ENCODE data around the gene KIRREL3. TPM values are rescaled to one million over a fixed set of nuclear protein-coding genes. Genes with fewer than 3 reads are reported as not detected.

The KIRREL3 gene
- total RNA-seq, 2 experiments from 2014 or later: not detected

- Mint-ChIP-seq H3K27me3 (ENCODE audit: low read depth) (peaks cover 2% of the 10 kb centered on the region), H3K27ac (no peak overlapping the region), H3K9me3 (ENCODE audit: insufficient read depth) (no peaks in the 10 kb centered on the region), H3K4me3 (no peak overlapping the region), H3K4me1 (ENCODE audit: low read depth) (no peaks in the 10 kb centered on the region), H3K36me3 (ENCODE audit: low read depth) (no peaks in the 10 kb centered on the region)
- DNase-seq (no peak), ATAC-seq (no peak)
- ChIA-PET CTCF (no interaction called here), POLR2A (no interaction called here)
These were observed 23.4 kb upstream of the KIRREL3 start for GRCh38 chr11:127023991-127024390.

- no peak for ATAC-seq
- CTCF ChIA-PET: no interaction called here
- H3K9me3 Mint-ChIP-seq (ENCODE audit: insufficient read depth): no peaks in the 10 kb centered on the region
- no peak for DNase-seq
- no peak overlapping the region for H3K4me3 Mint-ChIP-seq
- no peak overlapping the region for H3K27ac Mint-ChIP-seq
- no peaks in the 10 kb centered on the region for H3K36me3 Mint-ChIP-seq (ENCODE audit: low read depth)
- POLR2A ChIA-PET: no interaction called here
- peaks cover 3% of the 10 kb centered on the region for H3K27me3 Mint-ChIP-seq (ENCODE audit: low read depth)
- H3K4me1 Mint-ChIP-seq (ENCODE audit: low read depth): no peaks in the 10 kb centered on the region
These were observed 18.2 kb upstream of the KIRREL3 start for GRCh38 chr11:127018683-127019279.

GRCh38 chr11:127017482-127017881 lies 16.9 kb upstream of the KIRREL3 start:
- Mint-ChIP-seq H3K9me3 (ENCODE audit: insufficient read depth) (no peaks in the 10 kb centered on the region), H3K27me3 (ENCODE audit: low read depth) (peaks cover 2% of the 10 kb centered on the region), H3K36me3 (ENCODE audit: low read depth) (no peaks in the 10 kb centered on the region), H3K4me1 (ENCODE audit: low read depth) (no peaks in the 10 kb centered on the region), H3K27ac (no peak overlapping the region), H3K4me3 (no peak overlapping the region)
- ATAC-seq (no peak), DNase-seq (no peak)
- POLR2A ChIA-PET: no interaction called here
- CTCF ChIA-PET: no interaction called here

- H3K27me3 Mint-ChIP-seq (ENCODE audit: low read depth): peaks cover 2% of the 10 kb centered on the region
- H3K36me3 Mint-ChIP-seq (ENCODE audit: low read depth): no peaks in the 10 kb centered on the region
- H3K4me1 Mint-ChIP-seq (ENCODE audit: low read depth): no peaks in the 10 kb centered on the region
- no peaks in the 10 kb centered on the region for H3K9me3 Mint-ChIP-seq (ENCODE audit: insufficient read depth)
- H3K4me3 Mint-ChIP-seq: no peak overlapping the region
- no peak for ATAC-seq
- CTCF ChIA-PET: no interaction called here
- H3K27ac Mint-ChIP-seq: no peak overlapping the region
- no peak for DNase-seq
- POLR2A ChIA-PET: no interaction called here
These were observed 13.0 kb upstream of the KIRREL3 start for GRCh38 chr11:127013550-127013949.

GRCh38 chr11:127006311-127006710 lies 5.7 kb upstream of the KIRREL3 start:
- Mint-ChIP-seq H3K4me1 (ENCODE audit: low read depth) (no peaks in the 10 kb centered on the region), H3K9me3 (ENCODE audit: insufficient read depth) (no peaks in the 10 kb centered on the region), H3K27me3 (ENCODE audit: low read depth) (peaks cover 34% of the 10 kb centered on the region), H3K36me3 (ENCODE audit: low read depth) (no peaks in the 10 kb centered on the region), H3K4me3 (no peak overlapping the region), H3K27ac (no peak overlapping the region)
- DNase-seq (no peak), ATAC-seq (no peak)
- ChIA-PET CTCF (no interaction called here), POLR2A (no interaction called here)

GRCh38 chr11:127003260-127003981 lies 2.9 kb upstream of the KIRREL3 start:
- CTCF ChIA-PET: no interaction called here
- POLR2A ChIA-PET: no interaction called here
- H3K27ac Mint-ChIP-seq: no peak overlapping the region
- H3K36me3 Mint-ChIP-seq (ENCODE audit: low read depth): no peaks in the 10 kb centered on the region
- ATAC-seq: peak; percentile 42
- no peak overlapping the region for H3K4me3 Mint-ChIP-seq
- DNase-seq: no peak
- H3K27me3 Mint-ChIP-seq (ENCODE audit: low read depth): peaks cover 35% of the 10 kb centered on the region
- H3K9me3 Mint-ChIP-seq (ENCODE audit: insufficient read depth): no peaks in the 10 kb centered on the region
- H3K4me1 Mint-ChIP-seq (ENCODE audit: low read depth): no peaks in the 10 kb centered on the region

- no peak overlapping the region for H3K27ac Mint-ChIP-seq
- peaks cover 33% of the 10 kb centered on the region for H3K27me3 Mint-ChIP-seq (ENCODE audit: low read depth)
- DNase-seq (no peak), ATAC-seq (no peak)
- ChIA-PET POLR2A (no interaction called here), CTCF (no interaction called here)
- H3K4me3 Mint-ChIP-seq: no peak overlapping the region
- no peaks in the 10 kb centered on the region for H3K4me1 Mint-ChIP-seq (ENCODE audit: low read depth)
- no peaks in the 10 kb centered on the region for H3K36me3 Mint-ChIP-seq (ENCODE audit: low read depth)
- no peaks in the 10 kb centered on the region for H3K9me3 Mint-ChIP-seq (ENCODE audit: insufficient read depth)
These were observed 2.2 kb upstream of the KIRREL3 start for GRCh38 chr11:127002669-127003259.

GRCh38 chr11:127000981-127001380 lies 411 bp upstream of the KIRREL3 start:
- H3K9me3 Mint-ChIP-seq (ENCODE audit: insufficient read depth): no peaks in the 10 kb centered on the region
- no peak overlapping the region for H3K27ac Mint-ChIP-seq
- no peak for DNase-seq
- H3K4me1 Mint-ChIP-seq (ENCODE audit: low read depth): no peaks in the 10 kb centered on the region
- no peaks in the 10 kb centered on the region for H3K36me3 Mint-ChIP-seq (ENCODE audit: low read depth)
- peaks cover 38% of the 10 kb centered on the region for H3K27me3 Mint-ChIP-seq (ENCODE audit: low read depth)
- ChIA-PET CTCF (no interaction called here), POLR2A (no interaction called here)
- H3K4me3 Mint-ChIP-seq: no peak overlapping the region
- no peak for ATAC-seq

GRCh38 chr11:126999366-126999765 lies 1.2 kb downstream of the KIRREL3 start:
- no peak for ATAC-seq
- Mint-ChIP-seq H3K27me3 (ENCODE audit: low read depth) (peaks cover 29% of the 10 kb centered on the region), H3K9me3 (ENCODE audit: insufficient read depth) (no peaks in the 10 kb centered on the region), H3K4me1 (ENCODE audit: low read depth) (no peaks in the 10 kb centered on the region), H3K27ac (no peak overlapping the region), H3K4me3 (no peak overlapping the region), H3K36me3 (ENCODE audit: low read depth) (no peaks in the 10 kb centered on the region)
- CTCF ChIA-PET: no interaction called here
- POLR2A ChIA-PET: no interaction called here
- no peak for DNase-seq

GRCh38 chr11:126997641-126998040 lies 2.9 kb downstream of the KIRREL3 start:
- H3K9me3 Mint-ChIP-seq (ENCODE audit: insufficient read depth): no peaks in the 10 kb centered on the region
- DNase-seq (no peak), ATAC-seq (no peak)
- no peak overlapping the region for H3K27ac Mint-ChIP-seq
- CTCF ChIA-PET: interaction anchor here (1.1 kb wide), 1 partner anchor 7 kb away, joined by 4 read pairs; no protein-coding TSS in a partner anchor
- POLR2A ChIA-PET: no interaction called here
- no peak overlapping the region for H3K4me3 Mint-ChIP-seq
- H3K36me3 Mint-ChIP-seq (ENCODE audit: low read depth): no peaks in the 10 kb centered on the region
- H3K4me1 Mint-ChIP-seq (ENCODE audit: low read depth): no peaks in the 10 kb centered on the region
- H3K27me3 Mint-ChIP-seq (ENCODE audit: low read depth): peaks cover 20% of the 10 kb centered on the region

GRCh38 chr11:126997196-126997595 lies 3.4 kb downstream of the KIRREL3 start:
- CTCF ChIA-PET: no interaction called here

GRCh38 chr11:126996036-126996804 lies 4.3 kb downstream of the KIRREL3 start:
- no peak for ATAC-seq
- Mint-ChIP-seq H3K9me3 (ENCODE audit: insufficient read depth) (no peaks in the 10 kb centered on the region), H3K36me3 (ENCODE audit: low read depth) (no peaks in the 10 kb centered on the region), H3K4me3 (no peak overlapping the region), H3K4me1 (ENCODE audit: low read depth) (no peaks in the 10 kb centered on the region), H3K27me3 (ENCODE audit: low read depth) (peaks cover 10% of the 10 kb centered on the region), H3K27ac (no peak overlapping the region)
- ChIA-PET CTCF (no interaction called here), POLR2A (no interaction called here)
- DNase-seq: no peak

More at GRCh38 chr11:126997196-126997595, 3.4 kb downstream of the KIRREL3 start:
- POLR2A ChIA-PET: no interaction called here
- no peak for DNase-seq
- Mint-ChIP-seq H3K27me3 (ENCODE audit: low read depth) (peaks cover 16% of the 10 kb centered on the region), H3K27ac (no peak overlapping the region), H3K9me3 (ENCODE audit: insufficient read depth) (no peaks in the 10 kb centered on the region), H3K4me3 (no peak overlapping the region), H3K36me3 (ENCODE audit: low read depth) (no peaks in the 10 kb centered on the region), H3K4me1 (ENCODE audit: low read depth) (no peaks in the 10 kb centered on the region)
- no peak for ATAC-seq

Measured in activated CD8-positive, alpha-beta T cell treated with anti-CD3 and anti-CD28 coated beads, Interleukin-2, amount 10 ng/mL, durations not matched to agents 7 days and 5 days (primary cell).